Fibroblast of pulmonary artery (primary cell): ENCODE measurements around the gene SLAIN2.

ENCODE experiments used
- DNase-seq: peaks from one replicate; pipeline ENCODE4 v3.0.0-alpha.2; 2010; ENCODE audit warnings: low read depth
- H3K4me3 ChIP-seq: replicated peaks from 2 replicates; pipeline ENCODE4 v1.5.1; 2011; ENCODE audit warnings: low read depth, mild to moderate bottlenecking, control low read depth, low read length, moderate library complexity
- CTCF ChIP-seq: IDR thresholded peaks from 2 replicates; pipeline ENCODE4 v1.5.1; 2011; ENCODE audit warnings: mild to moderate bottlenecking, control low read depth, low read length, inconsistent platforms; ENCODE audit errors: missing control alignments

The SLAIN2 gene

GRCh38 chr4:48403779-48404178 is 62.5 kb downstream of the SLAIN2 start:
- H3K4me3 ChIP-seq: no peak overlapping the region
- TF ChIP-seq CTCF: no peak
- DNase-seq: peak; percentile 3

GRCh38 chr4:48405924-48406323 is 64.6 kb downstream of the SLAIN2 start:
- H3K4me3 ChIP-seq: no peak overlapping the region
- TF ChIP-seq CTCF: no peak
- DNase-seq: no peak

GRCh38 chr4:48409203-48409602 is 67.9 kb downstream of the SLAIN2 start:
- no peak for DNase-seq
- no peak for TF ChIP-seq CTCF
- no peak overlapping the region for H3K4me3 ChIP-seq

- TF ChIP-seq CTCF: no peak
- no peak for DNase-seq
These were observed 69.5 kb downstream of the SLAIN2 start for GRCh38 chr4:48410812-48411211.

GRCh38 chr4:48420144-48420543 is 78.8 kb downstream of the SLAIN2 start:
- DNase-seq: no peak
- TF ChIP-seq CTCF: no peak

More at GRCh38 chr4:48410812-48411211, 69.5 kb downstream of the SLAIN2 start:
- no peak overlapping the region for H3K4me3 ChIP-seq

GRCh38 chr4:48421101-48421500 is 79.8 kb downstream of the SLAIN2 start:
- TF ChIP-seq CTCF: no peak
- no peak overlapping the region for H3K4me3 ChIP-seq
- DNase-seq: no peak

More at GRCh38 chr4:48420144-48420543, 78.8 kb downstream of the SLAIN2 start:
- H3K4me3 ChIP-seq: no peak overlapping the region

GRCh38 chr4:48428926-48429325 is 87.6 kb downstream of the SLAIN2 start:
- no peak for TF ChIP-seq CTCF
- no peak overlapping the region for H3K4me3 ChIP-seq
- DNase-seq: no peak
